Stimulated activated CD8-positive, alpha-beta memory T cell treated with anti-CD3 and anti-CD28 coated beads, Interleukin-2, amount 100 ng/mL, for 1 hour (primary cell): ENCODE measurements around the gene GPAT2.
"Not testable (repeated sequence)": the region's sequence is repeated elsewhere in the genome, so short reads cannot be mapped to it uniquely, and the experiment has no call there.

Experiments
- DNase-seq, 2 donors: peaks; one replicate each; pipeline ENCODE4 v3.0.0-alpha.2; 2020; ENCODE audit warnings: low read depth in 2 of 2

Gene GPAT2

GRCh38 chr2:96024336-96025193 lies 10.2 kb downstream of the GPAT2 start:
- DNase-seq = no peak

DNA sequence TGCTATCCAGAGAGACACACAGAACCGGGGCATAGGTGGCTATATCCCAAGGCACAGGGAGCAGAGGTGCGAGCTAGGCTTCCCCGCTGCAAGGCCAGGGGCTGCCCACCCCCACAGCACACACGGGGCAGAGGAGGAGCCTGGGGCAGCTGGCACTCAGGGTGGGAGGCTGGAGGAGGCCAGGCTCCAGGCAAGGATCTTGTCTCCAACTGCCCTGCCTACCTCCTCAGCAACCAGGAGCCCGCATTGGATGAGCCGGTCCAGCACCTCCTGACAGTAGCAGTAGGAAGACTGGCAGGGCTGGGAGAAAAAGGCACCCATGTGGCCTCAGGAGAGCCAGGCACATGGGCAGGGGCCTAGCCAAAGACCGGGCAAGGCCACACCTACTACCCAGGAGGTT lies 11.0 kb downstream of the GPAT2 start:
- DNase-seq = not testable (repeated sequence)

- DNase-seq = peak; percentile 26 to 56
These were observed 11.8 kb downstream of the GPAT2 start for GRCh38 chr2:96022701-96023447.

DNA sequence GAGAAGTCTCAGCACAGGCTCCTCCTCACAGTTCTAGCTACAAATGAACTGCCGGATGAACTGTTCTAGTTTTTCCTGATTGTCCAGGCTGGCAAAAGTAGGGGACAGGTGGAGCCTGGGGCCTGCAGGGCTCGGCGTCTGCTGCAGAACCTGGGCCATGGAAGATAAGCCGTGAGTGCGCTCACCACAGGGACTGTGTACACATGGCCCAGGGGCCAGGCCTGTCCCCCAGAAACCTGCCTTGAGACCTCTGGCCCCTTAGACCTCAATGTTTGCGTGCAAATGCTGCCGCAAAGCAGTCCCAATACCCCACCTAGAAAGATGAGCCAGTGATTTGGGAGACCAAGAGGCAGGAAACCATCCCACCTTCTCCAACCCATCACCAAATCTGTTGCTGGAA lies 12.6 kb downstream of the GPAT2 start:
- not testable (repeated sequence) for DNase-seq

DNA sequence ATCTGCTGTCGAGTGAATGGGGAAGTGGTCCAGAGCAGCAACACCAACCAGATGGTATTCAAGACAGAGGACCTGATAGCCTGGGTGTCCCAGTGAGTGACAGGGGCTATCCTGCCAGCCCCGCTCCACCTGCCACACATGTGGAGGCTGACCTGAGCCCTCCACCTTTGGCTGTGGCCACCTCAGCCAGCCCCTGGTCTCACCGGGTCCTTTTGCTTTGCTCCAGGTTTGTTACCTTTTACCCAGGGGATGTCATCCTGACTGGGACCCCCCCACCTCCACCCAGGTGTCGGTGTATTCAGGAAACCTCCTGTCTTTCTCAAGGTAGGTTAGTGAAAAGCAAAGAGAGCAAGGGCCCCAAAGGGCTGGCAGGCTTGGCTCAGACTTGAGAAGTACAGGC lies 13.6 kb downstream of the GPAT2 start:
- not testable (repeated sequence) for DNase-seq

- DNase-seq = not testable (repeated sequence)
These were observed 14.7 kb downstream of the GPAT2 start for GRCh38 chr2:96019909-96020590.

DNA sequence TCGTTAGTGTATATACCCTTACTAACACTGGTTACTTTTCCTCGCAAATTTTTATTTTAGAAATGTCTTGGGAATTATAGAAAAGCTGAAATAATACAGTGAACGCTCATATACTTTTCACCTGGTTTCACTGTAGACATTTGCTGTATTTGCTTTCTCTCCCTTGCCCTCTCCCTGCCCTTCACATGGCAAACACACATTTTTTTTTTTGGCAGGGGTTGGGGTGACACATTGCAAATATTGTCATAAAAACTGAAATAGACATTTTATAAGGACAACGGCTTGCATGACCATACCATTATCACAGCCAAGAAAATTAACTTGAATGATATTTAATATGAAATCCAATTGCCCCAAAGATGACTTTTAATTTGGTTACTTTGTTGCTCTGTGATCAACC lies 18.4 kb downstream of the GPAT2 start:
- DNase-seq = not testable (repeated sequence)

- DNase-seq = not testable (repeated sequence)
These were observed 21.9 kb downstream of the GPAT2 start for GRCh38 chr2:96012792-96013264.

- not testable (repeated sequence) for DNase-seq
These were observed 22.5 kb downstream of the GPAT2 start for GRCh38 chr2:96012086-96012791.

DNA sequence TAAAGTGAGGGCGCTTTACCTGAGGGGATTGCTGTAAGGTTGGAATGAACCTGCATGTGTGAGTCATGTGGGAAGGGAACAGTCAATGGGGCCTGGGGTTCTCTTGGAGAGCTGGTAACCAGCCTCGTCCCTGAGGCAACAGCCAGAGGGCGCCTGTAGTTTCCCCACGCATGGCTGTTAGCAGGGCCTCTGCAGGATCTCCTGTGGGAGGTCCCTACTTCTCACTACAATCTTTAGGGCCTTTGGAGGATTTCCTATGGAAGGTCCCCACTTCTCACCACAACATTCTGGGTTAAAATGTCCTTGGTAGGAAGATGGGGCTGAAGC lies 23.6 kb downstream of the GPAT2 start:
- not testable (repeated sequence) for DNase-seq

- peak; percentile 96 for DNase-seq
These were observed 24.2 kb downstream of the GPAT2 start for GRCh38 chr2:96010320-96011128.

GRCh38 chr2:96009833-96010232 lies 24.9 kb downstream of the GPAT2 start:
- DNase-seq = not testable (repeated sequence)

GRCh38 chr2:96008051-96008450 lies 26.7 kb downstream of the GPAT2 start:
- DNase-seq = not testable (repeated sequence)

DNA sequence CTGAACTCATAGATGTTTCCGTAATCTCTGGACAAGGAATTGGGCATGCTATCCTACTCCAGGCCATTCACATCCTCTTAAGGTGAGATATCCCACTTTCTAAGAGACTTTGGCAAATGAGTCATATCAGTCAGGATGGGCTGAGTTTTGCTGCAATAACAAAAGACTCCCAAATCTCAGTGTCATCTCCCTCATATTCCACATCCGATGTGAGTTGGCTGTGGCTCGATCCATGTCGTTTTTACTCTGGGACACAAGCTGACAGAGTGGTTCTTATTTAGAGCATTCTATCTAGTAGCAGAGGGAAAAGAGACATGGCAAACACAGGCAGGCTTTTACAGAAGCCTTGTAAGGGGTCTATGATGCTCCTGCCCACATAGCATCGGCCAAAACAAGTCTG lies 28.5 kb downstream of the GPAT2 start:
- not testable (repeated sequence) for DNase-seq

DNA sequence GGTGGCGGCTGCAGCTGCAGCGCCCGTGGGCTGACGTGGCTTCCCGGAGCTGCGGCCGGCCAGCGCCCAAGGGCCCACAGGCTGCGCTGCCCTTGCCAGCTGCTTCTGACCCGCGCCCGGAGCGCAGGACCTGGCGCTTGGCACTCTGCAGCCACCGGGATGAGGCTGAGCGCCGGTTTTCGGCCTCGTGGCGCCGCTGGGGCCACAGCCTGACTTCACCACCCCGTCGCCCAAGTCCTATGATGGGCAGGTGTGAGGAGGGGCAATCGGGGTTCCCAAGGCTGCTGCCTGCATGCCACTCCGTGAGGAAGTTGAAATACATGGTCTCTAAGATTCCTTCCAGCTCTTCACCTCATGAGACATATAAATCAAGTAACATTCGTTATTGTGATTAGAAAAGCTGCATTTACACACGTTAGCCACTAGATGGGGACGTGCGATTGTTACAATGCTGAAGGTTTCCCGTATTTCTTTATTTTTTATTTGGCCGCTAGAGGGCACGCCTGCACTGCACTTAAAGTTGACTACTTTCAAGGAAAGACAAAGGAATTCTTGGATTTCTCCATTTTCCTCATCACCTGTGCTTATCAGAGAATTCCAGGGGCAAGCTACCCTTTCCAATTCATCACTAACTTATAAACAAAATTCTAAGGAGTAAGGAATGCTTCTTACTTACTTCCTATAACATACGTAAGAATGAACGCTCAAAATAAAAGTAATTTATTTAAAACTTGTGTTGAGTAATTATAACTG lies 42.0 kb downstream of the GPAT2 start:
- not testable (repeated sequence) for DNase-seq

GRCh38 chr2:95992102-95992501 lies 42.6 kb downstream of the GPAT2 start:
- DNase-seq = not testable (repeated sequence)

DNA sequence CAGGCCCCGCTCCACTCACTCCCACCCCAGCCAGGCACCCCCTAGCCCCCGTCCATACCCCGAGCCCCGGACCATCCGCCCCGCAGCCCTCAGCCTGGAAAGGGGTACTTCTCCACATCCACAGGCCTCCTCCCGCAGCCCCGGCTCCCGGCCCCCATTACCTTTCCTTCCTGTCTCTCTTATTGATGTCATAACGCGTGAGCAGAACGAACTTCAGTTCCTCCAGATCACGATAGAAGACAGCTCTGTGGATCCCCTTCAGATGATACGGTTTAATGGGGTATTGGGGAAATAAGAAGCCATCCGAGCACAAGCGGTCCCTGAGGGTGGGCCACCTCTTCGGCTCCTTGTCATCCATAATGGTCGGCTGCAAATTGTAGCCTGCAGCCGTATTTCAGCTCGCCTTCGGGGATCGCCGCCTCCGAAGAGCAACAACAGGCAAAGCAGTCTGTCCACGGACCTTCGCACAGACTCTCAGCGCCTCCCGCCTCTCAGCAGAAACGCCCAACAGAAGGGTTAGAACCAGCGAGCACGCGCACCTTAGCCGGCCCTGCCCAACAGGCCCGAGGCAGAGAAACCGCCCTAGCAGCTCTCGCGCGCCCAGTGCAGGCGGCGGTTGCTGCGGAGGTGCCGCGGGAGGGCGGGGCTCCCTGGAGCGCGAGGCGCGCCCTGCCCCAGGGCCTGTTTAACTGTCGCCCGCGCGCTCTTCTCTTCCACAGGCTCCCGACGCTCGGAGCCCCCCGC lies 43.2 kb downstream of the GPAT2 start, which contains the start of gene ANKRD36C:
Gene ANKRD36C (minus strand): TSS at position 474 of the 744 bp plus-strand sequence. CDS start 116 bp downstream, at position 358.
- DNase-seq = not testable (repeated sequence)

DNA sequence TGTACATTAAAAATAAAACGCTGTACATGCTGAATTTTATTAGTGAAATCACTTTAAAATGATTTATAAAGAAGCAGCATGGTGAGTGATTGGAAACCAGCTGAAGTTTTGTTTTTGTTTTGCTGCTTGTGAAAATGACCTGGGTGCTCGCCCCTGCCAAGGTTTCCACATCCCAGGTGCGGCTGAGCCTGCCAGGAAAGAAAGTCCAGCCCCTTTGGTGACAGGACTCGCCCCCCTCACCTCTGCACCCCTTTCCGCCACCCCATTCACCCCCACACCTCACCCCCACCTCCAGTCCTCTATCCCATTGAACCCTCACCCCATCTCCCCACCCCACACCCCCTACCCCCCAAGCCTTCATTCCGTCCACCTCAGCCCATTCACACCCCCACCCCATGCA lies 43.8 kb downstream of the GPAT2 start:
- not testable (repeated sequence) for DNase-seq
